NCI-H2227 (cell line): ENCODE measurements around the gene FGF2.
A peak's percentile ranks its signal among the peaks of the same experiment; 100 is the strongest.
"Not testable (repeated sequence)": the region's sequence is repeated elsewhere in the genome, so short reads cannot be mapped to it uniquely, and the experiment has no call there.

Source experiments
- DNase-seq: peaks from one replicate; lab custom pipeline; 2025; ENCODE audit not compliant: unreplicated experiment; lab: John Stamatoyannopoulos, UW

Gene FGF2

GRCh38 chr4:122826553-122827257 is at the start of gene FGF2:
Gene FGF2, plus strand, starts transcription at chr4:122826831. Its CDS starts 344 bp downstream, at chr4:122827175.
- peak; percentile 44 for DNase-seq

GRCh38 chr4:122776916-122777315 is 49.7 kb upstream of the FGF2 start:
- no peak for DNase-seq

- no peak for DNase-seq
Observed at GRCh38 chr4:122777846-122778673, 48.6 kb upstream of the FGF2 start.

- no peak for DNase-seq
Observed at GRCh38 chr4:122781486-122781885, 45.1 kb upstream of the FGF2 start.

- no peak for DNase-seq
Observed at GRCh38 chr4:122783301-122784215, 43.1 kb upstream of the FGF2 start.

GRCh38 chr4:122784261-122784660 is 42.4 kb upstream of the FGF2 start:
- DNase-seq = no peak

GRCh38 chr4:122785099-122785498 is 41.5 kb upstream of the FGF2 start:
- no peak for DNase-seq

- not testable (repeated sequence) for DNase-seq
Observed at GRCh38 chr4:122786296-122786695, 40.3 kb upstream of the FGF2 start.

- DNase-seq = not testable (repeated sequence)
Observed at GRCh38 chr4:122786920-122787319, 39.7 kb upstream of the FGF2 start.

GRCh38 chr4:122787940-122788339 is 38.7 kb upstream of the FGF2 start:
- DNase-seq = no peak

GRCh38 chr4:122788935-122789334 is 37.7 kb upstream of the FGF2 start:
- no peak for DNase-seq

GRCh38 chr4:122793811-122794210 is 32.8 kb upstream of the FGF2 start:
- no peak for DNase-seq

GRCh38 chr4:122796801-122797404 is 29.7 kb upstream of the FGF2 start:
- no peak for DNase-seq

GRCh38 chr4:122797405-122798094 is 29.1 kb upstream of the FGF2 start:
- no peak for DNase-seq

- DNase-seq = peak; percentile 18
Observed at GRCh38 chr4:122798101-122798500, 28.5 kb upstream of the FGF2 start.

GRCh38 chr4:122798917-122799316 is 27.7 kb upstream of the FGF2 start:
- no peak for DNase-seq

GRCh38 chr4:122803788-122804208 is 22.8 kb upstream of the FGF2 start:
- no peak for DNase-seq

GRCh38 chr4:122806981-122807679 is 19.5 kb upstream of the FGF2 start:
- DNase-seq = no peak

- no peak for DNase-seq
Observed at GRCh38 chr4:122810669-122811068, 16.0 kb upstream of the FGF2 start.

GRCh38 chr4:122811781-122812180 is 14.8 kb upstream of the FGF2 start:
- not testable (repeated sequence) for DNase-seq
